MM.1S (cell line): ENCODE data around the gene ARHGAP23.

Source experiments
- EZH2 ChIP-seq: fragments of 300-600 bp; sonication (generic); optimal IDR thresholded peaks from 2 replicates; pipeline ENCODE3; 2017; ENCODE audit warnings: low read depth, mild to moderate bottlenecking, antibody characterized with exemption, low read length, mixed read lengths
- EZH2phosphoT487 ChIP-seq: fragments of 300-600 bp; sonication (generic); IDR thresholded peaks from 2 replicates; pipeline ENCODE4 v1.6.1; 2018; ENCODE audit warnings: antibody characterized with exemption, low read length
- TF ChIP-seq, protein P1 (sequence below): fragments of 300-600 bp; sonication (generic); IDR thresholded peaks from 2 replicates; pipeline ENCODE4 v1.5.1; 2016; ENCODE audit warnings: antibody characterized with exemption, low read length, mixed read lengths

DNA sequence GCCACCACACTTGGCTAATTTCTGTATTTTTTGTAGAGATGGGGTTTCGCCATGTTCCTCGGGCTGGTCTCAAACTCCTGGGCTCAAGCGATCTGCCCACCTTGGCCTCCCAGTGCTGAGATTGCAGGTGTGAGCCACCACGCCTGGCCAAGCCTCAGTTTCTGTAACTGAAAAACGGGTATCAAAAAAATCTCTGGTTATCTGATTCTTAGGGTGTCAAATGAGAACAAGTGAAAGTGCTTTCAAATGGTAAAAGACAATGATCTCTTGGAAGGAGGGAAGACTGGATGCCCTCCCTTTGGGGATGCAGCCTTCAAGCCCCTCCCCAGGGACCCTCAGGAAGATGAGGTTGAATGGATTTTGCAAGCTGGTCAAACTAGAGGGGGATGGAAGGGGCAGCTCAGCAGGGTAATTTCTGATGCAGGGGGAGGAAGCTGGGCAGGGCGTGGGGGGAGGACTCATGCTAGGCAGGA, 22.3 kb downstream of the ARHGAP23 start:
- TF ChIP-seq EZH2 (no peak), EZH2phosphoT487 (no peak)
- TF ChIP-seq, protein P1, sequence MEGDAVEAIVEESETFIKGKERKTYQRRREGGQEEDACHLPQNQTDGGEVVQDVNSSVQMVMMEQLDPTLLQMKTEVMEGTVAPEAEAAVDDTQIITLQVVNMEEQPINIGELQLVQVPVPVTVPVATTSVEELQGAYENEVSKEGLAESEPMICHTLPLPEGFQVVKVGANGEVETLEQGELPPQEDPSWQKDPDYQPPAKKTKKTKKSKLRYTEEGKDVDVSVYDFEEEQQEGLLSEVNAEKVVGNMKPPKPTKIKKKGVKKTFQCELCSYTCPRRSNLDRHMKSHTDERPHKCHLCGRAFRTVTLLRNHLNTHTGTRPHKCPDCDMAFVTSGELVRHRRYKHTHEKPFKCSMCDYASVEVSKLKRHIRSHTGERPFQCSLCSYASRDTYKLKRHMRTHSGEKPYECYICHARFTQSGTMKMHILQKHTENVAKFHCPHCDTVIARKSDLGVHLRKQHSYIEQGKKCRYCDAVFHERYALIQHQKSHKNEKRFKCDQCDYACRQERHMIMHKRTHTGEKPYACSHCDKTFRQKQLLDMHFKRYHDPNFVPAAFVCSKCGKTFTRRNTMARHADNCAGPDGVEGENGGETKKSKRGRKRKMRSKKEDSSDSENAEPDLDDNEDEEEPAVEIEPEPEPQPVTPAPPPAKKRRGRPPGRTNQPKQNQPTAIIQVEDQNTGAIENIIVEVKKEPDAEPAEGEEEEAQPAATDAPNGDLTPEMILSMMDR, result no peak
